ENCODE data around the gene NCAPG2.
"Not testable (repeated sequence)": the region's sequence is repeated elsewhere in the genome, so short reads cannot be mapped to it uniquely, and the experiment has no call there.

The NCAPG2 gene

GRCh38 chr7:158702944-158703343 lies 1.7 kb downstream of the NCAPG2 start:
- Histone ChIP-seq H3K4me3 (replicated peaks; ENCODE audit: low read depth, low read length) (peak overlapping the region; percentile 97), H3K36me3 (ENCODE audit: control insufficient read depth, insufficient read depth, low read length) (peaks cover 3% of the 10 kb centered on the region), H3K27me3 (replicated peaks; ENCODE audit: control insufficient read depth, insufficient read depth, low read length) (no peaks in the 10 kb centered on the region)
- no peak for TF ChIP-seq CTCF (IDR thresholded peaks at IDR 0.05; ENCODE audit: insufficient read depth, low read length, poor library complexity, severe bottlenecking)
- no peak for DNase-seq (ENCODE audit: extremely low read depth, insufficient read length)

GRCh38 chr7:158702196-158702595 lies 2.4 kb downstream of the NCAPG2 start:
- DNase-seq (ENCODE audit: extremely low read depth, insufficient read length): no peak
- TF ChIP-seq CTCF (IDR thresholded peaks at IDR 0.05; ENCODE audit: insufficient read depth, low read length, poor library complexity, severe bottlenecking): no peak
- Histone ChIP-seq H3K36me3 (ENCODE audit: control insufficient read depth, insufficient read depth, low read length) (peaks cover 3% of the 10 kb centered on the region), H3K4me3 (replicated peaks; ENCODE audit: low read depth, low read length) (no peak overlapping the region), H3K27me3 (replicated peaks; ENCODE audit: control insufficient read depth, insufficient read depth, low read length) (no peaks in the 10 kb centered on the region)

GRCh38 chr7:158700008-158700407 lies 4.6 kb downstream of the NCAPG2 start:
- TF ChIP-seq CTCF (IDR thresholded peaks at IDR 0.05; ENCODE audit: insufficient read depth, low read length, poor library complexity, severe bottlenecking): no peak
- Histone ChIP-seq H3K36me3 (ENCODE audit: control insufficient read depth, insufficient read depth, low read length) (peaks cover 6% of the 10 kb centered on the region), H3K27me3 (replicated peaks; ENCODE audit: control insufficient read depth, insufficient read depth, low read length) (no peaks in the 10 kb centered on the region), H3K4me3 (replicated peaks; ENCODE audit: low read depth, low read length) (no peak overlapping the region)
- DNase-seq (ENCODE audit: extremely low read depth, insufficient read length): no peak

GRCh38 chr7:158699341-158699740 lies 5.3 kb downstream of the NCAPG2 start:
- TF ChIP-seq CTCF (IDR thresholded peaks at IDR 0.05; ENCODE audit: insufficient read depth, low read length, poor library complexity, severe bottlenecking): no peak
- H3K4me3 ChIP-seq (replicated peaks; ENCODE audit: low read depth, low read length): no peak overlapping the region
- peaks cover 6% of the 10 kb centered on the region for H3K36me3 ChIP-seq (ENCODE audit: control insufficient read depth, insufficient read depth, low read length)
- DNase-seq (ENCODE audit: extremely low read depth, insufficient read length): no peak
- H3K27me3 ChIP-seq (replicated peaks; ENCODE audit: control insufficient read depth, insufficient read depth, low read length): no peaks in the 10 kb centered on the region

GRCh38 chr7:158698657-158699195 lies 5.9 kb downstream of the NCAPG2 start:
- TF ChIP-seq CTCF (IDR thresholded peaks at IDR 0.05; ENCODE audit: insufficient read depth, low read length, poor library complexity, severe bottlenecking): no peak
- Histone ChIP-seq H3K27me3 (replicated peaks; ENCODE audit: control insufficient read depth, insufficient read depth, low read length) (no peaks in the 10 kb centered on the region), H3K4me3 (replicated peaks; ENCODE audit: low read depth, low read length) (no peak overlapping the region), H3K36me3 (ENCODE audit: control insufficient read depth, insufficient read depth, low read length) (peaks cover 6% of the 10 kb centered on the region)
- DNase-seq (ENCODE audit: extremely low read depth, insufficient read length): no peak

GRCh38 chr7:158697597-158697996 lies 7.0 kb downstream of the NCAPG2 start:
- H3K4me3 ChIP-seq (replicated peaks; ENCODE audit: low read depth, low read length); H3K36me3 ChIP-seq (ENCODE audit: control insufficient read depth, insufficient read depth, low read length); H3K27me3 ChIP-seq (replicated peaks; ENCODE audit: control insufficient read depth, insufficient read depth, low read length); DNase-seq (ENCODE audit: extremely low read depth, insufficient read length): not testable (repeated sequence)
